HL-60 (cell line): Measurements from ENCODE around the gene CAPN13.

Source experiments
- CTCF ChIP-seq: IDR thresholded peaks from one replicate; pipeline ENCODE4 v1.5.1; 2011; ENCODE audit warnings: low read length, control low read depth, inconsistent platforms; ENCODE audit not compliant: insufficient read depth
- GABPA ChIP-seq: IDR thresholded peaks from 2 replicates; pipeline ENCODE4 v1.6.1; 2012; ENCODE audit warnings: low read depth
- POLR2AphosphoS5 ChIP-seq: IDR thresholded peaks from 2 replicates; pipeline ENCODE4 v1.6.1; 2012; ENCODE audit warnings: low read depth
- REST ChIP-seq: IDR thresholded peaks from 2 replicates; pipeline ENCODE4 v1.6.1; 2012; ENCODE audit warnings: low read depth; ENCODE audit not compliant: insufficient replicate concordance
- SPI1 ChIP-seq: IDR thresholded peaks from 2 replicates; pipeline ENCODE4 v1.6.1; 2012; ENCODE audit warnings: low read depth, mild to moderate bottlenecking, borderline replicate concordance

GRCh38 chr2:30736461-30737325, 70.6 kb downstream of the CAPN13 start:
- no peak for TF ChIP-seq POLR2AphosphoS5
- no peak for TF ChIP-seq CTCF
- no peak for TF ChIP-seq REST
- no peak for TF ChIP-seq SPI1
- no peak for TF ChIP-seq GABPA
